ENCODE results near the gene COQ2. TPM values are rescaled to one million over a fixed set of nuclear protein-coding genes. Genes with fewer than 3 reads are reported as not detected.

Gene COQ2
- total RNA-seq, 3 donors from 2014 or later (not counting 1 experiment from before 2014, with no cell fraction given) = 4.7 to 9.7 (median 7.0) TPM

- no peaks in the 10 kb centered on the region for H3K36me3 Mint-ChIP-seq
- Histone ChIP-seq H3K4me3 (ENCODE audit: low read length) (no peak overlapping the region), H3K27ac (ENCODE audit: low read length) (no peak overlapping the region), H3K36me3 (ENCODE audit: control insufficient read depth, insufficient read depth, low read length) (peaks cover 23% of the 10 kb centered on the region), H3K9me3 (ENCODE audit: control insufficient read depth, insufficient read depth, low read length) (no peaks in the 10 kb centered on the region), H3K27me3 (ENCODE audit: control insufficient read depth, insufficient read depth, low read length) (no peaks in the 10 kb centered on the region), H3K4me1 (ENCODE audit: control insufficient read depth, insufficient read depth, low read length) (peaks cover 6% of the 10 kb centered on the region)
- peaks cover 0 to 8% of the 10 kb centered on the region in 2 donors for H3K4me1 Mint-ChIP-seq
- no peak for TF ChIP-seq CTCF (IDR thresholded peaks at IDR 0.05)
- WGBS (ENCODE audit: insufficient coverage) = no CpG with 5 or more reads among the region's 2 CpGs
- intact Hi-C loops (cut with micrococcal nuclease) = no loop called here
- H3K27me3 Mint-ChIP-seq (ENCODE audit: low read depth in 2 of 2) = no peaks in the 10 kb centered on the region
- no peak overlapping the region for H3K4me3 Mint-ChIP-seq
- H3K9me3 Mint-ChIP-seq = no peaks in the 10 kb centered on the region
- ATAC-seq (no peak), DNase-seq (no peak)
- no peak overlapping the region for H3K27ac Mint-ChIP-seq
These were observed 16.1 kb downstream of the COQ2 start for GRCh38 chr4:83268491-83268890.

GRCh38 chr4:83267830-83268475, 16.6 kb downstream of the COQ2 start:
- Histone ChIP-seq H3K4me1 (ENCODE audit: control insufficient read depth, insufficient read depth, low read length) (peaks cover 6% of the 10 kb centered on the region), H3K27ac (ENCODE audit: low read length) (no peak overlapping the region), H3K36me3 (ENCODE audit: control insufficient read depth, insufficient read depth, low read length) (peaks cover 24% of the 10 kb centered on the region), H3K27me3 (ENCODE audit: control insufficient read depth, insufficient read depth, low read length) (no peaks in the 10 kb centered on the region), H3K9me3 (ENCODE audit: control insufficient read depth, insufficient read depth, low read length) (no peaks in the 10 kb centered on the region), H3K4me3 (ENCODE audit: low read length) (no peak overlapping the region)
- no peaks in the 10 kb centered on the region for H3K36me3 Mint-ChIP-seq
- no peak for DNase-seq
- H3K27me3 Mint-ChIP-seq (ENCODE audit: low read depth in 2 of 2) = no peaks in the 10 kb centered on the region
- H3K9me3 Mint-ChIP-seq = no peaks in the 10 kb centered on the region
- no peak for ATAC-seq
- no peak for TF ChIP-seq CTCF (IDR thresholded peaks at IDR 0.05)
- peaks cover 0 to 8% of the 10 kb centered on the region in 2 donors for H3K4me1 Mint-ChIP-seq
- intact Hi-C loops (cut with micrococcal nuclease) = no loop called here
- WGBS (ENCODE audit: insufficient coverage) = 94% methylated on average over 3 of the region's 3 CpGs
- no peak overlapping the region for H3K27ac Mint-ChIP-seq
- no peak overlapping the region for H3K4me3 Mint-ChIP-seq

GRCh38 chr4:83267121-83267829, 17.3 kb downstream of the COQ2 start:
- H3K9me3 ChIP-seq (ENCODE audit: control insufficient read depth, insufficient read depth, low read length) = no peaks in the 10 kb centered on the region
- H3K4me1 ChIP-seq (ENCODE audit: control insufficient read depth, insufficient read depth, low read length) = peaks cover 6% of the 10 kb centered on the region
- no peaks in the 10 kb centered on the region for H3K36me3 Mint-ChIP-seq
- H3K27ac ChIP-seq (ENCODE audit: low read length) = no peak overlapping the region
- H3K9me3 Mint-ChIP-seq = no peaks in the 10 kb centered on the region
- no peak for TF ChIP-seq CTCF (IDR thresholded peaks at IDR 0.05)
- no peak overlapping the region for H3K4me3 ChIP-seq (ENCODE audit: low read length)
- H3K27me3 Mint-ChIP-seq (ENCODE audit: low read depth in 2 of 2) = no peaks in the 10 kb centered on the region
- WGBS (ENCODE audit: insufficient coverage) = 80% methylated on average over 6 of the region's 7 CpGs
- no peak overlapping the region for H3K27ac Mint-ChIP-seq
- no peak for DNase-seq
- no peaks in the 10 kb centered on the region for H3K27me3 ChIP-seq (ENCODE audit: control insufficient read depth, insufficient read depth, low read length)
- peak in 2 of 3 donors; percentile 59 to 64 for ATAC-seq
- intact Hi-C loops (cut with micrococcal nuclease) = no loop called here
- peaks cover 24% of the 10 kb centered on the region for H3K36me3 ChIP-seq (ENCODE audit: control insufficient read depth, insufficient read depth, low read length)
- peaks cover 0 to 8% of the 10 kb centered on the region in 2 donors for H3K4me1 Mint-ChIP-seq
- no peak overlapping the region for H3K4me3 Mint-ChIP-seq
